Mucosa of descending colon (tissue), 3 donors: ENCODE results near the gene RPS3A. TPM values are rescaled to one million over a fixed set of nuclear protein-coding genes. Genes with fewer than 3 reads are reported as not detected.
A peak's percentile ranks its signal among the peaks of the same experiment; 100 is the strongest.
"Not testable (repeated sequence)": the region's sequence is repeated elsewhere in the genome, so short reads cannot be mapped to it uniquely, and the experiment has no call there.

ENCODE experiments used
- ATAC-seq: fragments of 200-7000 bp; cut with Tn5 transposase; one replicate; pipeline ENCODE4 v1.9.1; 2020; ENCODE audit warnings: mild to moderate bottlenecking, moderate library complexity
- DNase-seq, 3 donors: peaks; one replicate each; pipeline ENCODE4 v3.0.0-alpha.2; 2020
- H3K36me3 ChIP-seq: fragments of 200-600 bp; one replicate; pipeline ENCODE4 v1.8.0; 2021; ENCODE audit warnings: low read depth, mild to moderate bottlenecking
- H3K4me1 ChIP-seq: fragments of 200-600 bp; one replicate; pipeline ENCODE4 v1.8.0; 2021; ENCODE audit warnings: low read depth, mild to moderate bottlenecking
- H3K4me3 ChIP-seq: fragments of 200-600 bp; one replicate; pipeline ENCODE4 v1.8.0; 2021; ENCODE audit warnings: mild to moderate bottlenecking
- H3K9me3 ChIP-seq: fragments of 200-600 bp; one replicate; pipeline ENCODE4 v1.8.0; 2021; ENCODE audit warnings: mild to moderate bottlenecking
- intact Hi-C, 2 donors: fragments of 100-400 bp; cut with DNase I in 1 of 2; cut with micrococcal nuclease in 1 of 2; formaldehyde crosslinking; loops; one replicate each; pipeline versions ENCODE4 v1.11.0 to v1.11.1; 2022; cut with DNase I, micrococcal nuclease
- long read RNA-seq, 2 donors: library from polyadenylated mRNA; unstranded; transcript quantifications; one replicate each; pipeline ENCODE4 v2.0.0, GENCODE V29; 2019 to 2021
- total RNA-seq, 3 donors: library from RNA; stranded (reverse); fragmentation: NEBNext Ultra II Directional in 2 of 3; extraction: Animal tissue kit (Norgen Biotek cat#: 25700) in 2 of 3; gene quantifications; one replicate each; pipeline versions ENCODE4 v1.2.1 to v1.2.4, GENCODE V29; 2021 to 2023
- TF ChIP-seq, protein P1 (sequence below): fragments of 200-600 bp; IDR thresholded peaks from one replicate; pipeline ENCODE4 v1.8.0; 2022; ENCODE audit warnings: antibody characterized with exemption, mild to moderate bottlenecking
- donor health status: DM: no; HTN: no; CAD: no; lungs with moderate emphysema.
- donor health status: DM: no; HTN: no; CAD: no.
- donor health status: DM: no; HTN: yes; CAD: no.

The RPS3A gene
- total RNA-seq: 1,000 to 10,000 TPM; 1,131 to 1,494 (median 1,246) TPM
- long read RNA-seq, donor 1, transcript RPS3A-201 (6 exons, 934 nt): major isoform, 1,047 of 1,071 reads
- long read RNA-seq, donor 1, partial matches to known transcripts: 6 of 1,071 reads
- long read RNA-seq, donor 1, other reads (novel, unspliced or antisense): 11 of 1,071 reads
- long read RNA-seq, donor 2, transcript RPS3A-201 (6 exons, 934 nt): major isoform, 1,581 of 1,656 reads
- long read RNA-seq, donor 2, transcript RPS3A-205 (6 exons, 674 nt): minor isoform, 16 of 1,656 reads
- long read RNA-seq, donor 2, transcript RPS3A-208 (4 exons, 576 nt): minor isoform, 5 of 1,656 reads
- long read RNA-seq, donor 2, partial matches to known transcripts: 38 of 1,656 reads
- long read RNA-seq, donor 2, other reads (novel, unspliced or antisense): 15 of 1,656 reads

DNA sequence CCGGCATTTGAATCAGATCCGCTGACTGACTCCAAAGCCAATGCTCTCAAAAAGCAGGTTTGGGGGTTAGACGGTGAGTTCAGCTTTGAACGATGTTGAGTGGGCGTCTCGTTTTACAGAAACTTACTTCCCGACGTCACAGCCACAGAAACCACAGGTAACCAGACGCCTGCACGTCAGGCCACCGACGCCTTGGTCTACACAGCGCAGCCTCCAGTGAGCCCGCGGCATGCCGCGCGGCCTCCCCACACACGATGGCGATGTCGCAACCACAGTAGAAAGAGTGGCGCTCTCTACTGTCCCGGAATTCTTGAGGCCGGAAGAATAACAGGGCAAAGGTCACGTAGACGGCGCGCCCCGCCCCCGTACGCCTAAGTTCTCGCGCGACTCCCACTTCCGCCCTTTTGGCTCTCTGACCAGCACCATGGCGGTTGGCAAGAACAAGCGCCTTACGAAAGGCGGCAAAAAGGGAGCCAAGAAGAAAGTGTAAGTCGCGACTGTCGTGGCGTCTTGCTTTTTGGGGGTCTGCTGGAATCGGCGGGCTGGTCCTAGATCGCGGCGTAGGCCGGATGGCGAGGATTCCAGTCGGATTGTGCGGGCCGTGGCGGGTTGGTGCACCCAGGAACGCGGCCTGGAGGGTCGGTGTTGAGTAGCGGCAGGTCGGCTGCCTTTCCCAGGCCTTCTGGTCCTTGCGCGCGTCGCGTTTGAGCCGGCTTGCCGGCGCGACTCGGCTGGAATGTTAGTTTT is at the start of gene RPS3A:
Gene RPS3A (plus strand): TSS at position 400 of the 747 bp plus-strand sequence. CDS start 25 bp downstream, at position 425.
- DNase-seq: peak; percentile 97 to 99 (median 99)
- ATAC-seq: peak; percentile 97
- H3K4me3 ChIP-seq: peak within 1 kb of the TSS; percentile 83
- H3K36me3 ChIP-seq: peaks cover 5% of the 10 kb centered on the region
- TF ChIP-seq, protein P1, sequence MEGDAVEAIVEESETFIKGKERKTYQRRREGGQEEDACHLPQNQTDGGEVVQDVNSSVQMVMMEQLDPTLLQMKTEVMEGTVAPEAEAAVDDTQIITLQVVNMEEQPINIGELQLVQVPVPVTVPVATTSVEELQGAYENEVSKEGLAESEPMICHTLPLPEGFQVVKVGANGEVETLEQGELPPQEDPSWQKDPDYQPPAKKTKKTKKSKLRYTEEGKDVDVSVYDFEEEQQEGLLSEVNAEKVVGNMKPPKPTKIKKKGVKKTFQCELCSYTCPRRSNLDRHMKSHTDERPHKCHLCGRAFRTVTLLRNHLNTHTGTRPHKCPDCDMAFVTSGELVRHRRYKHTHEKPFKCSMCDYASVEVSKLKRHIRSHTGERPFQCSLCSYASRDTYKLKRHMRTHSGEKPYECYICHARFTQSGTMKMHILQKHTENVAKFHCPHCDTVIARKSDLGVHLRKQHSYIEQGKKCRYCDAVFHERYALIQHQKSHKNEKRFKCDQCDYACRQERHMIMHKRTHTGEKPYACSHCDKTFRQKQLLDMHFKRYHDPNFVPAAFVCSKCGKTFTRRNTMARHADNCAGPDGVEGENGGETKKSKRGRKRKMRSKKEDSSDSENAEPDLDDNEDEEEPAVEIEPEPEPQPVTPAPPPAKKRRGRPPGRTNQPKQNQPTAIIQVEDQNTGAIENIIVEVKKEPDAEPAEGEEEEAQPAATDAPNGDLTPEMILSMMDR: peak; percentile 84
- H3K4me1 ChIP-seq: peaks cover 15% of the 10 kb centered on the region
- no peaks in the 10 kb centered on the region for H3K9me3 ChIP-seq
- intact Hi-C loops: no loop called here

DNA sequence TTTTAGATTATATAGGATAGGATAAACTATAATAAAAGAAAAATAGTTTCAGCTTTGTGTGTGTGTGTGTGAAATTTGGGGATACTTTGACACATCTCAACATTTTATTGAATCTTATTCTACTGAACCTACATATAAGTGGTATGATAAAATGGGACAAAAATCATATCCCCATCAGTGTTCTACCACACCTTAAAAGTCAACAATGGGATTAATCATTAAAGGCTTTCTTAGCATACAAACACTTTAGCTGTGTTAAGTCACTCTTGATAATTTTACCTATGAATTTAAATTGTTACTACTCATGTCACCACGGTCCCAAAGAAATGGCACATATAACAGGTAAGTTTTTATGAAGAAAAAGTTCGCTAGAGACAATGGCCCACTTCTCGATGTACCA is 46.6 kb upstream of the RPS3A start:
- intact Hi-C loops: no loop called here
- no peaks in the 10 kb centered on the region for H3K36me3 ChIP-seq
- H3K4me3 ChIP-seq: no peak overlapping the region
- H3K4me1 ChIP-seq: no peaks in the 10 kb centered on the region
- DNase-seq: no peak
- ATAC-seq: no peak
- H3K9me3 ChIP-seq: no peaks in the 10 kb centered on the region
- TF ChIP-seq, protein P1: no peak

DNA sequence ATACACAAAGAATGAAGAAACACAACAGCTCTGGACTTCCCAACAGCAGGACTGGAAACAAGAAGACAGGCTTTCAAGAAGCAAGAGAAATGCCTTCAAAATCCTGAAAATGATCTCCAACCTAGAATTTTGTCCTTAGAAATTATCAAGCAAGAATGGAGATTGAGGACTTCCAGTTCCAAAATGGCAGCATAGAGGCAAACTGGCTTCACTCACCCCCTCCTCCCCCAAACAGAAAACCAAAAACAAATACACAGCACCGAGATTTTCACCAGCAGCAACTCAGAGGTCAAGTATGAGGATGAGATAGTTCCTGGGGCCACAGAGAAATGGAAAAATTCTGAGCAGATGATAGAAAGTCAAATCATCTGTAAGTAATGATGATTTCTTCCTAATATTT is 43.9 kb upstream of the RPS3A start:
- H3K4me1 ChIP-seq: no peaks in the 10 kb centered on the region
- TF ChIP-seq, protein P1: no peak
- intact Hi-C loops: no loop called here
- H3K4me3 ChIP-seq: no peak overlapping the region
- no peak for ATAC-seq
- no peak for DNase-seq
- H3K9me3 ChIP-seq: no peaks in the 10 kb centered on the region
- H3K36me3 ChIP-seq: no peaks in the 10 kb centered on the region

DNA sequence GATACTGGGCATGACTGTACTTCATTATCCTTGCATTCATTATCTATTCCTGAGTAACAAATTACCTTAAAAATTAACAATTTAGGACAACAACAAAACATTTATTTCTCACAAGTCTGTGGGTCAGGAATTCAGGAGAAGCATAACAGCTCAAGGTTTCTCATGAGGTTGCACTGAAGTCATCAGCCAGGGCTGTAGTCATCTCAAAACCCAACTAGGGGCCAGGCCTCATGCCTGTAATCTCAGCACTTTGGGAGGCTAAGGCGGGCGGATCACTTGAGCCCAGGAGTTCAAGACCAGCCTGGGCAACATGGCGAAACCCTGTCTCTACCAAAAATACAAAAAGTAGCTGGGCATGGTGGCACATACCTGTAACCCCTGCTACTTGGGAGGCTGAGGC is 36.3 kb upstream of the RPS3A start:
- H3K9me3 ChIP-seq, H3K4me3 ChIP-seq, ATAC-seq, H3K36me3 ChIP-seq, intact Hi-C loops, H3K4me1 ChIP-seq, DNase-seq: not testable (repeated sequence)

DNA sequence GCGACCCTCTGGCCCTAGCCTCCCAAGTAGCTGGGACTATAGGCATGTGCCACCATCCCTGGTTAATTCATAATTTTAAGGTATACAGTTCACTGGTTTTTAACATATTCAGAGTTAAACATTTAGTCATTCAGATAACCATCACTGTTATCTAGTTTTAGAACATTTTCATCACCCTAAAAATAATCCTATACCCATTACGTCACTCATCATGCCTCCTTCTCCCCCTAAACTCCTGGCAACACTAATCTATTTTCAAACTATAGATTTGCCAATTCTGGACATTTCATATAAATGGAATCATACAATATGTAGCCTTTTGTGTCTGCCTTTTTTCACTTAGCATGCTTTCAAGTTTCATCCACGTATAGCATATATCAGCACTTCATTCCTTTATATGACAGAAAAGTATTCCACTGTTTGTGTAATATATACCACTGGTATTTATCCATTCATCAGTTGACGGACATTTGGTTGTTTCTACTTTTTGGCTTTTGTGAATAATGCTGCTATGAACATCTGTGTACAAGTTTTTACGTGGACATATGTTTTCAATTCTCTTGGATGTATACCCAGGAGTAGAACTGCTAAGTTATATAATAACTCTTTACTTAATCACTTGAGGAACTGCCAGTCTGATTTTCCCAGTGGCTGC is 32.0 kb upstream of the RPS3A start:
- no peaks in the 10 kb centered on the region for H3K36me3 ChIP-seq
- no peaks in the 10 kb centered on the region for H3K4me1 ChIP-seq
- intact Hi-C loops: no loop called here
- ATAC-seq (no peak), DNase-seq (no peak)
- TF ChIP-seq, protein P1: no peak
- H3K4me3 ChIP-seq: no peak overlapping the region
- no peaks in the 10 kb centered on the region for H3K9me3 ChIP-seq
